ENCODE measurements around the gene PIN1. TPM values are rescaled to one million over a fixed set of nuclear protein-coding genes. Genes with fewer than 3 reads are reported as not detected.

PIN1 gene
- total and polyA plus RNA-seq, 2 of the 8 experiments (the other 6 are each of a cell fraction or from before 2014, with no cell fraction given): 78.3 to 90.8 TPM

DNA sequence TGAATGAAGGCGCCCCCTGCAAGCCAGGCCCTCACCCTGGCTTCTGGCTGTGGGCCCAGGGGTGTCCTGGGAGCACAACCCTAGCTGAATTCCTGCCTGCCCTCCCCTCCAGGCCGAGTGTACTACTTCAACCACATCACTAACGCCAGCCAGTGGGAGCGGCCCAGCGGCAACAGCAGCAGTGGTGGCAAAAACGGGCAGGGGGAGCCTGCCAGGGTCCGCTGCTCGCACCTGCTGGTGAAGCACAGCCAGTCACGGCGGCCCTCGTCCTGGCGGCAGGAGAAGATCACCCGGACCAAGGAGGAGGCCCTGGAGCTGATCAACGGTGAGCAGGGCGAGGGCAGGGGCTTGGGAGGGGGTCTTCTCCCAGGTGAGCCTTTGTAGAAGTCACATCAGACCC lies 3.2 kb downstream of the PIN1 start (continued):
- TF ChIP-seq, protein P1, sequence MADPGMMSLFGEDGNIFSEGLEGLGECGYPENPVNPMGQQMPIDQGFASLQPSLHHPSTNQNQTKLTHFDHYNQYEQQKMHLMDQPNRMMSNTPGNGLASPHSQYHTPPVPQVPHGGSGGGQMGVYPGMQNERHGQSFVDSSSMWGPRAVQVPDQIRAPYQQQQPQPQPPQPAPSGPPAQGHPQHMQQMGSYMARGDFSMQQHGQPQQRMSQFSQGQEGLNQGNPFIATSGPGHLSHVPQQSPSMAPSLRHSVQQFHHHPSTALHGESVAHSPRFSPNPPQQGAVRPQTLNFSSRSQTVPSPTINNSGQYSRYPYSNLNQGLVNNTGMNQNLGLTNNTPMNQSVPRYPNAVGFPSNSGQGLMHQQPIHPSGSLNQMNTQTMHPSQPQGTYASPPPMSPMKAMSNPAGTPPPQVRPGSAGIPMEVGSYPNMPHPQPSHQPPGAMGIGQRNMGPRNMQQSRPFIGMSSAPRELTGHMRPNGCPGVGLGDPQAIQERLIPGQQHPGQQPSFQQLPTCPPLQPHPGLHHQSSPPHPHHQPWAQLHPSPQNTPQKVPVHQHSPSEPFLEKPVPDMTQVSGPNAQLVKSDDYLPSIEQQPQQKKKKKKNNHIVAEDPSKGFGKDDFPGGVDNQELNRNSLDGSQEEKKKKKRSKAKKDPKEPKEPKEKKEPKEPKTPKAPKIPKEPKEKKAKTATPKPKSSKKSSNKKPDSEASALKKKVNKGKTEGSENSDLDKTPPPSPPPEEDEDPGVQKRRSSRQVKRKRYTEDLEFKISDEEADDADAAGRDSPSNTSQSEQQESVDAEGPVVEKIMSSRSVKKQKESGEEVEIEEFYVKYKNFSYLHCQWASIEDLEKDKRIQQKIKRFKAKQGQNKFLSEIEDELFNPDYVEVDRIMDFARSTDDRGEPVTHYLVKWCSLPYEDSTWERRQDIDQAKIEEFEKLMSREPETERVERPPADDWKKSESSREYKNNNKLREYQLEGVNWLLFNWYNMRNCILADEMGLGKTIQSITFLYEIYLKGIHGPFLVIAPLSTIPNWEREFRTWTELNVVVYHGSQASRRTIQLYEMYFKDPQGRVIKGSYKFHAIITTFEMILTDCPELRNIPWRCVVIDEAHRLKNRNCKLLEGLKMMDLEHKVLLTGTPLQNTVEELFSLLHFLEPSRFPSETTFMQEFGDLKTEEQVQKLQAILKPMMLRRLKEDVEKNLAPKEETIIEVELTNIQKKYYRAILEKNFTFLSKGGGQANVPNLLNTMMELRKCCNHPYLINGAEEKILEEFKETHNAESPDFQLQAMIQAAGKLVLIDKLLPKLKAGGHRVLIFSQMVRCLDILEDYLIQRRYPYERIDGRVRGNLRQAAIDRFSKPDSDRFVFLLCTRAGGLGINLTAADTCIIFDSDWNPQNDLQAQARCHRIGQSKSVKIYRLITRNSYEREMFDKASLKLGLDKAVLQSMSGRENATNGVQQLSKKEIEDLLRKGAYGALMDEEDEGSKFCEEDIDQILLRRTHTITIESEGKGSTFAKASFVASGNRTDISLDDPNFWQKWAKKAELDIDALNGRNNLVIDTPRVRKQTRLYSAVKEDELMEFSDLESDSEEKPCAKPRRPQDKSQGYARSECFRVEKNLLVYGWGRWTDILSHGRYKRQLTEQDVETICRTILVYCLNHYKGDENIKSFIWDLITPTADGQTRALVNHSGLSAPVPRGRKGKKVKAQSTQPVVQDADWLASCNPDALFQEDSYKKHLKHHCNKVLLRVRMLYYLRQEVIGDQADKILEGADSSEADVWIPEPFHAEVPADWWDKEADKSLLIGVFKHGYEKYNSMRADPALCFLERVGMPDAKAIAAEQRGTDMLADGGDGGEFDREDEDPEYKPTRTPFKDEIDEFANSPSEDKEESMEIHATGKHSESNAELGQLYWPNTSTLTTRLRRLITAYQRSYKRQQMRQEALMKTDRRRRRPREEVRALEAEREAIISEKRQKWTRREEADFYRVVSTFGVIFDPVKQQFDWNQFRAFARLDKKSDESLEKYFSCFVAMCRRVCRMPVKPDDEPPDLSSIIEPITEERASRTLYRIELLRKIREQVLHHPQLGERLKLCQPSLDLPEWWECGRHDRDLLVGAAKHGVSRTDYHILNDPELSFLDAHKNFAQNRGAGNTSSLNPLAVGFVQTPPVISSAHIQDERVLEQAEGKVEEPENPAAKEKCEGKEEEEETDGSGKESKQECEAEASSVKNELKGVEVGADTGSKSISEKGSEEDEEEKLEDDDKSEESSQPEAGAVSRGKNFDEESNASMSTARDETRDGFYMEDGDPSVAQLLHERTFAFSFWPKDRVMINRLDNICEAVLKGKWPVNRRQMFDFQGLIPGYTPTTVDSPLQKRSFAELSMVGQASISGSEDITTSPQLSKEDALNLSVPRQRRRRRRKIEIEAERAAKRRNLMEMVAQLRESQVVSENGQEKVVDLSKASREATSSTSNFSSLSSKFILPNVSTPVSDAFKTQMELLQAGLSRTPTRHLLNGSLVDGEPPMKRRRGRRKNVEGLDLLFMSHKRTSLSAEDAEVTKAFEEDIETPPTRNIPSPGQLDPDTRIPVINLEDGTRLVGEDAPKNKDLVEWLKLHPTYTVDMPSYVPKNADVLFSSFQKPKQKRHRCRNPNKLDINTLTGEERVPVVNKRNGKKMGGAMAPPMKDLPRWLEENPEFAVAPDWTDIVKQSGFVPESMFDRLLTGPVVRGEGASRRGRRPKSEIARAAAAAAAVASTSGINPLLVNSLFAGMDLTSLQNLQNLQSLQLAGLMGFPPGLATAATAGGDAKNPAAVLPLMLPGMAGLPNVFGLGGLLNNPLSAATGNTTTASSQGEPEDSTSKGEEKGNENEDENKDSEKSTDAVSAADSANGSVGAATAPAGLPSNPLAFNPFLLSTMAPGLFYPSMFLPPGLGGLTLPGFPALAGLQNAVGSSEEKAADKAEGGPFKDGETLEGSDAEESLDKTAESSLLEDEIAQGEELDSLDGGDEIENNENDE (IDR thresholded peaks at IDR 0.05; ENCODE audit: insufficient replicate concordance, low read length): no peak
- TF ChIP-seq PHF8 (conservative IDR thresholded peaks at IDR 0.05; ENCODE audit: low read depth, low read length) (no peak), BCL11A (IDR thresholded peaks at IDR 0.05; ENCODE audit: low read depth in 2 of 2, low read length in 2 of 2) (no peak), SP1 (IDR thresholded peaks at IDR 0.05; ENCODE audit: low read depth, low read length) (no peak), E2F6 (IDR thresholded peaks at IDR 0.05) (no peak), RFX5 (IDR thresholded peaks at IDR 0.05; ENCODE audit: borderline replicate concordance, low read depth, low read length) (no peak), BACH1 (IDR thresholded peaks at IDR 0.05; ENCODE audit: low read length) (no peak), CHD2 (IDR thresholded peaks at IDR 0.05; ENCODE audit: low read length) (no peak), SP2 (IDR thresholded peaks at IDR 0.05; ENCODE audit: low read length) (no peak)
- TF ChIP-seq, protein P2, sequence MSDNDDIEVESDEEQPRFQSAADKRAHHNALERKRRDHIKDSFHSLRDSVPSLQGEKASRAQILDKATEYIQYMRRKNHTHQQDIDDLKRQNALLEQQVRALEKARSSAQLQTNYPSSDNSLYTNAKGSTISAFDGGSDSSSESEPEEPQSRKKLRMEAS (IDR thresholded peaks at IDR 0.05): no peak
- TF ChIP-seq, protein P3, sequence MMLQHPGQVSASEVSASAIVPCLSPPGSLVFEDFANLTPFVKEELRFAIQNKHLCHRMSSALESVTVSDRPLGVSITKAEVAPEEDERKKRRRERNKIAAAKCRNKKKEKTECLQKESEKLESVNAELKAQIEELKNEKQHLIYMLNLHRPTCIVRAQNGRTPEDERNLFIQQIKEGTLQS (IDR thresholded peaks at IDR 0.05; ENCODE audit: insufficient read depth, low read depth, low read length): no peak
